ENCODE results near the gene DSCAML1. TPM values are rescaled to one million over a fixed set of nuclear protein-coding genes. Genes with fewer than 3 reads are reported as not detected.

DSCAML1 gene
- total RNA-seq, 1 donor from 2014 or later = 0.16 TPM

DNA sequence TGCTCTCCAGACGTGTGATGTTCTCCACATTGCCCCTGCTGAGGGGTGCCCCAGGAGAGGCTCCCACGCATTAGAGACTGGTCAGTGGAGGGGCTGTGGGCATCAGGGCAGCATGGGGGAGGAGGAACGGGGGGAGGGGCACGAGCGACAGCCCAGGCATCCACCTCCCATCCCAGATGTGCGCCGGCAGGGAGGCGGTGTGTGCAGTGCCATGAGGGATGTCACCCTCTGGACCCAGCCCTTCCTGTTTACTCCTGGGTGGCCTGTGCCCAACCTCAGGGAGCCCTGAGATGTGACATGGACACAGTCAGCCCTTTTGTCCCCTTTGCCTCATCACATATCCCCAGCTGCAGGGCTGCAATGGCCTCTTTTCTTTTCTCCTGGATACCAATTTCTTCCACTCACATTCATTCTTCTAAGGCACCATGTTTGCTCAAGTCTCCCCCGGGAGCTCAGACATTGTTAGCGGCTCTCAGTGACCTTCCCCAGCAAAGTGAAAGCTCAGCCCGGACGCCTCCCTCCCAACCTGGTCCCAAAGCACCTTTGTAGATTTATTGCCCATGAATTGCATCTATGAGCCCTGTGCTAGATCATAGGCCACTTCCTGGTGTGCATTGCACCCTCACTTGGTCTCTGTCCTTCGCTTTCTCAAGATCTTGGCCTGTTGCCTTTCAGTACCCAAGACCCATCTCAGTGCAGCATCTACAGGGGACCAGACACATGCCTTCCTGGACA lies 318.7 kb downstream of the DSCAML1 start:
- Histone ChIP-seq H3K4me1 (ENCODE audit: insufficient read depth, low read length) (no peaks in the 10 kb centered on the region), H3K27me3 (ENCODE audit: insufficient read depth, low read length) (peaks cover 7% of the 10 kb centered on the region), H3K4me2 (ENCODE audit: low read length) (no peak overlapping the region), H4K20me1 (ENCODE audit: insufficient read depth, low read length) (no peaks in the 10 kb centered on the region), H3K27ac (ENCODE audit: low read depth, low read length) (no peak overlapping the region), H2AFZ (ENCODE audit: low read depth, low read length) (no peak overlapping the region), H3K4me3 (ENCODE audit: insufficient read depth, low read depth, low read length) (no peak overlapping the region), H3K9ac (ENCODE audit: low read length) (no peak overlapping the region), H3K9me3 (ENCODE audit: insufficient read depth, low read depth, low read length) (no peaks in the 10 kb centered on the region), H3K36me3 (ENCODE audit: insufficient read depth, low read length) (no peaks in the 10 kb centered on the region), H3K79me2 (ENCODE audit: insufficient read depth, low read length) (no peaks in the 10 kb centered on the region)
- H3K27me3 Mint-ChIP-seq (ENCODE audit: low read depth, unreplicated experiment) = peaks cover 61% of the 10 kb centered on the region
- FAIRE-seq = no peak
- TF ChIP-seq CTCF (IDR thresholded peaks at IDR 0.05; ENCODE audit: insufficient read depth, low read depth, low read length) = no peak
- TF ChIP-seq EZH2 (IDR thresholded peaks at IDR 0.05; ENCODE audit: insufficient read depth, low read length) = no peak
- peaks cover 4% of the 10 kb centered on the region for H3K9me3 Mint-ChIP-seq (ENCODE audit: unreplicated experiment)
- H3K4me1 Mint-ChIP-seq (ENCODE audit: low read depth, unreplicated experiment) = peaks cover 2% of the 10 kb centered on the region
- peaks cover 2% of the 10 kb centered on the region for H3K36me3 Mint-ChIP-seq (ENCODE audit: low read depth, unreplicated experiment)
- DNase-seq (ENCODE audit: low read depth) = no peak
- no peak overlapping the region for H3K27ac Mint-ChIP-seq (ENCODE audit: unreplicated experiment)
- H3K4me3 Mint-ChIP-seq (ENCODE audit: unreplicated experiment) = no peak overlapping the region

DNA sequence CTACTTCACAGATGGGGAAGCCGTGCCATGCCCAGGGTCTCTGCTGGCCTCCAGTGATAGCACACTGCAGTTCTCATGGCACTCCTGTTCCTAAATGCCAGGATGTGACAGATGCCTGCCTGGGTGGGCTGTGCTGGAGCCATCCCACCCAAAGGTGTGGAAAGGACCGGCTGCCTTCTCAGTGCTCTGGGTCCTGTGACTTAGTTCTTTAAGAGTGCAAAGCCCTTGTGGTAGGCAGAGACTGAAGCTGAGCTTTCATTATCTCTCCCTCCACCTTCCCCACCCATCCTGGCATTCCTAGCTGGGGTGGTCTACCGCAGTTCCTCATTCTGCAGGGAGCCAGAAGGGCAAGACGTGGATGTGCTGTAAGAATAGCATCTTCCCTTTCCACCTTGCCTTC lies 319.3 kb downstream of the DSCAML1 start:
- H3K9ac ChIP-seq (ENCODE audit: low read length) = no peak overlapping the region
- no peaks in the 10 kb centered on the region for H3K79me2 ChIP-seq (ENCODE audit: insufficient read depth, low read length)
- no peak overlapping the region for H3K27ac ChIP-seq (ENCODE audit: low read depth, low read length)
- DNase-seq (ENCODE audit: low read depth) (no peak), FAIRE-seq (no peak)
- Mint-ChIP-seq H3K4me3 (ENCODE audit: unreplicated experiment) (no peak overlapping the region), H3K27me3 (ENCODE audit: low read depth, unreplicated experiment) (peaks cover 56% of the 10 kb centered on the region), H3K9me3 (ENCODE audit: unreplicated experiment) (peaks cover 4% of the 10 kb centered on the region), H3K27ac (ENCODE audit: unreplicated experiment) (no peak overlapping the region), H3K4me1 (ENCODE audit: low read depth, unreplicated experiment) (no peaks in the 10 kb centered on the region), H3K36me3 (ENCODE audit: low read depth, unreplicated experiment) (no peaks in the 10 kb centered on the region)
- peaks cover 8% of the 10 kb centered on the region for H3K27me3 ChIP-seq (ENCODE audit: insufficient read depth, low read length)
- H3K4me2 ChIP-seq (ENCODE audit: low read length) = no peak overlapping the region
- no peaks in the 10 kb centered on the region for H3K36me3 ChIP-seq (ENCODE audit: insufficient read depth, low read length)
- H3K9me3 ChIP-seq (ENCODE audit: insufficient read depth, low read depth, low read length) = no peaks in the 10 kb centered on the region
- H3K4me1 ChIP-seq (ENCODE audit: insufficient read depth, low read length) = no peaks in the 10 kb centered on the region
- H4K20me1 ChIP-seq (ENCODE audit: insufficient read depth, low read length) = no peaks in the 10 kb centered on the region
- no peak overlapping the region for H2AFZ ChIP-seq (ENCODE audit: low read depth, low read length)
- no peak overlapping the region for H3K4me3 ChIP-seq (ENCODE audit: insufficient read depth, low read depth, low read length)
- TF ChIP-seq CTCF (IDR thresholded peaks at IDR 0.05; ENCODE audit: insufficient read depth, low read depth, low read length) (no peak), EZH2 (IDR thresholded peaks at IDR 0.05; ENCODE audit: insufficient read depth, low read length) (no peak)

DNA sequence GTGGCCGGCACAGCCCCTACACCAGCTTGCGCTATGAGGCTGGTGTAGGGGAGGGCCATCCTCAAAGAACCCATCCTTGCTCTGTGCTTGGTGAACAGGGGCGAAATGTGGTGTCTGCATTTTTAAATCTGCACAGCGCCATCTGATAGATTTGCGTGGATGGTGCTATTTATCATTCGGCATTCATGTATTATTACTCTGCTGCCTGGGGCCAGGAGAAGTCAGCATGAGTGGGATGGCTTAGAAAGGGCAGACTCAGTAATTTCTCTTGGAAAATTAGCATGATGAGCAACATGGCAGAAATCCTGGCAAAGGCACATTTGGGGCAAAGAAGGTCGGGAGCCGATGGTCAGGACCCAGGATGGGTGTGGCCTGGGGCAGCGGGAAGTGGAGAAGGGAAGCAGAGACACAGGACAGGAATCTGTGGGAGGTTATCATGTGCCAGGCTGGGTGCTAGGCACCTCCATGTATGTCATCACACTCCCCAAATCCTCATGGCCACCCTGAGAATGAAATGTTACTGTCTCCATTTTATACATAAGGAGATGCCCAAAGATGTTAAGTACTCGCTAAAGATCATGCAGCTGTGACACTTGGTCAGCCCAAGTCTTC lies 320.4 kb downstream of the DSCAML1 start:
- TF ChIP-seq CTCF (IDR thresholded peaks at IDR 0.05; ENCODE audit: insufficient read depth, low read depth, low read length) (no peak), EZH2 (IDR thresholded peaks at IDR 0.05; ENCODE audit: insufficient read depth, low read length) (no peak)
- Mint-ChIP-seq H3K27ac (ENCODE audit: unreplicated experiment) (no peak overlapping the region), H3K4me3 (ENCODE audit: unreplicated experiment) (no peak overlapping the region), H3K4me1 (ENCODE audit: low read depth, unreplicated experiment) (no peaks in the 10 kb centered on the region), H3K9me3 (ENCODE audit: unreplicated experiment) (peaks cover 4% of the 10 kb centered on the region), H3K36me3 (ENCODE audit: low read depth, unreplicated experiment) (no peaks in the 10 kb centered on the region), H3K27me3 (ENCODE audit: low read depth, unreplicated experiment) (peaks cover 64% of the 10 kb centered on the region)
- Histone ChIP-seq H3K27ac (ENCODE audit: low read depth, low read length) (no peak overlapping the region), H3K4me3 (ENCODE audit: insufficient read depth, low read depth, low read length) (no peak overlapping the region), H3K27me3 (ENCODE audit: insufficient read depth, low read length) (peaks cover 4% of the 10 kb centered on the region), H3K9me3 (ENCODE audit: insufficient read depth, low read depth, low read length) (no peaks in the 10 kb centered on the region), H3K9ac (ENCODE audit: low read length) (no peak overlapping the region), H3K4me1 (ENCODE audit: insufficient read depth, low read length) (no peaks in the 10 kb centered on the region), H4K20me1 (ENCODE audit: insufficient read depth, low read length) (no peaks in the 10 kb centered on the region), H3K4me2 (ENCODE audit: low read length) (no peak overlapping the region), H3K79me2 (ENCODE audit: insufficient read depth, low read length) (no peaks in the 10 kb centered on the region), H3K36me3 (ENCODE audit: insufficient read depth, low read length) (no peaks in the 10 kb centered on the region), H2AFZ (ENCODE audit: low read depth, low read length) (no peak overlapping the region)
- DNase-seq (ENCODE audit: low read depth) = no peak
- FAIRE-seq = no peak
